Lower leg skin (tissue), 4 donors: ENCODE data around the gene KCNA2. TPM values are rescaled to one million over a fixed set of nuclear protein-coding genes. Genes with fewer than 3 reads are reported as not detected.

Experiments
- DNase-seq, 2 donors: peaks; one replicate each; pipeline ENCODE4 v3.0.0-alpha.2; 2019; ENCODE audit warnings: low spot score in 2 of 2
- H3K4me3 ChIP-seq: fragments of 200-600 bp; sonication (generic); 2 replicates; pipeline ENCODE4 v1.5.1; 2017; ENCODE audit warnings: mild to moderate bottlenecking, low read depth; ENCODE audit not compliant: poor library complexity, severe bottlenecking
- POLR2A ChIP-seq, 2 donors: fragments of 450-650 bp; IDR thresholded peaks; one replicate each; pipeline ENCODE4 v1.6.1; 2016 to 2017; ENCODE audit warnings: antibody characterized with exemption in 2 of 2, mild to moderate bottlenecking in 1 of 2, moderate library complexity in 1 of 2
- WGBS, 2 donors: methylation state at CpG; one replicate each; pipeline ENCODE4 v1.1.5; 2018; 5-methylcytosine and 5-hydroxymethylcytosine counted together
- intact Hi-C: fragments of 100-400 bp; cut with DNase I; formaldehyde crosslinking; loops from one replicate; pipeline ENCODE4 v1.15.0; 2023; ENCODE audit warnings: low total_unique reads
- total RNA-seq, 4 donors: library from RNA; depleted of rRNA; stranded (reverse); fragments of >200 nt; gene quantifications; one replicate each; pipeline ENCODE4 v1.1.0, GENCODE V29; 2016
- TF ChIP-seq, protein P1 (sequence below), 3 donors: fragments of 450-650 bp; IDR thresholded peaks; one replicate each; pipeline ENCODE4 v1.5.1; 2016; ENCODE audit warnings: antibody characterized with exemption in 3 of 3, mild to moderate bottlenecking in 3 of 3, moderate library complexity in 2 of 3

Gene KCNA2
- total RNA-seq, 4 donors from 2014 or later, result 0.65 to 0.88 TPM; not detected in 2

DNA sequence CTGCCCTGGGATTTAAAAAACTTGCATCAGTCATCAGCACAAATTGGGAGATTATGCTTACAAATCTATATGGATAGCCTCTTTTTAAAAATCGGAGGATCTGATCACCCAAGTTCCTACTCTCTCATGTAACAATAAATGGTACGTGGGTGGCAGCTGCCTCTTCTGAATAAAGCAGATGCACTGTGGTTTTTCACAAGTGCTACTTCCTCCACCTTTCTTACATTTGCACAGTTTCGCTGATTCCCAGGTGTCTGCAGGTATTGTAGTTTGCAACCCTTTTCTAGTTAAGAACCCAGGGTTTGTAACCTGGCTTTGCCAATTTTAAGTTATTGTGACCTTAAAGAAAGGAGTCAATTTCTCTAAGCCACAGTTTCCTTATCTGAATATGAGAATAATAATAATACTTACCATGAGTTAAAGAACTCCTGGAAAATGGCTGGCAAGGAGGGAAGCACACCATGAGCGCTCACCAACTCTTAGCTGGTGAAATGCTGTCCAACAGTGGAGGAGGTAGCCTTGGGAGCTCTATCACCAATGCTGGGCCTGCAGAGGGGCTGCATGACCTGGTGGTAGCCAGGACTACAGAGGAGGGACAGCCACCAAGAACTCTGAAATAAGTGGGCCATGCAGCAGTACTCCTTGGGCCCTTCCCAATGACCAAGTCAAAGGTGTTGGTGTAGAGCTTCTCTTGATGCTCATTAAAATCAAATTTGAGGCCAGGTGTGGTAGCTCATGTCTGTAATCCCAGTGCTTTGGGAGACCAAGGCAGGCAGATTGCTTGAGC lies 30.2 kb upstream of the KCNA2 start:
- intact Hi-C loops, result no loop called here
- TF ChIP-seq POLR2A (IDR thresholded peaks at IDR 0.05), result no peak
- TF ChIP-seq, protein P1, sequence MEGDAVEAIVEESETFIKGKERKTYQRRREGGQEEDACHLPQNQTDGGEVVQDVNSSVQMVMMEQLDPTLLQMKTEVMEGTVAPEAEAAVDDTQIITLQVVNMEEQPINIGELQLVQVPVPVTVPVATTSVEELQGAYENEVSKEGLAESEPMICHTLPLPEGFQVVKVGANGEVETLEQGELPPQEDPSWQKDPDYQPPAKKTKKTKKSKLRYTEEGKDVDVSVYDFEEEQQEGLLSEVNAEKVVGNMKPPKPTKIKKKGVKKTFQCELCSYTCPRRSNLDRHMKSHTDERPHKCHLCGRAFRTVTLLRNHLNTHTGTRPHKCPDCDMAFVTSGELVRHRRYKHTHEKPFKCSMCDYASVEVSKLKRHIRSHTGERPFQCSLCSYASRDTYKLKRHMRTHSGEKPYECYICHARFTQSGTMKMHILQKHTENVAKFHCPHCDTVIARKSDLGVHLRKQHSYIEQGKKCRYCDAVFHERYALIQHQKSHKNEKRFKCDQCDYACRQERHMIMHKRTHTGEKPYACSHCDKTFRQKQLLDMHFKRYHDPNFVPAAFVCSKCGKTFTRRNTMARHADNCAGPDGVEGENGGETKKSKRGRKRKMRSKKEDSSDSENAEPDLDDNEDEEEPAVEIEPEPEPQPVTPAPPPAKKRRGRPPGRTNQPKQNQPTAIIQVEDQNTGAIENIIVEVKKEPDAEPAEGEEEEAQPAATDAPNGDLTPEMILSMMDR (IDR thresholded peaks at IDR 0.05), result no peak
- WGBS, 2 donors, result 87 to 89% methylated on average over 4 of the region's 4 CpGs

DNA sequence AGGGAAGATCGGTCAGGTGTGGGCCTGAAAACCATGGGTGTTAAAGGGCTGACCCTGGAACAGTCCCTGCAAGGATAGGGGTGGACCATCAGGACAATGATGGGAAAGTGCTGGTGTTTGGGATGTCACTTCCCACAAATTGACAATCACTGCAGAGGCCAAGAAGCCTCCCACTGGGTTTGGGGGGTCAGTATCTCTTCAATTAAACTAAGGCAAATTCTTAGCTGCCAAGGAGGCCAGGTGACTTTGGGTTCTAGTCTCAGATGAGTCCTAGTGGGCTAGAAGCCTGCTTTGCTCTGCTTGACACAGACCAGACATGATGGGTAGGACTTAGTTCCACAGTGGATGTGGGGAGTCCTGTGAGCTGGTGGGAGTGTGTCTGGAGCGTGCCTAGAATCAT lies 29.3 kb upstream of the KCNA2 start:
- TF ChIP-seq, protein P1 (IDR thresholded peaks at IDR 0.05), result no peak
- TF ChIP-seq POLR2A (IDR thresholded peaks at IDR 0.05), result no peak

More for the DNA sequence above, 30.2 kb upstream of the KCNA2 start:
- no peak overlapping the region for H3K4me3 ChIP-seq
- no peak for DNase-seq

DNA sequence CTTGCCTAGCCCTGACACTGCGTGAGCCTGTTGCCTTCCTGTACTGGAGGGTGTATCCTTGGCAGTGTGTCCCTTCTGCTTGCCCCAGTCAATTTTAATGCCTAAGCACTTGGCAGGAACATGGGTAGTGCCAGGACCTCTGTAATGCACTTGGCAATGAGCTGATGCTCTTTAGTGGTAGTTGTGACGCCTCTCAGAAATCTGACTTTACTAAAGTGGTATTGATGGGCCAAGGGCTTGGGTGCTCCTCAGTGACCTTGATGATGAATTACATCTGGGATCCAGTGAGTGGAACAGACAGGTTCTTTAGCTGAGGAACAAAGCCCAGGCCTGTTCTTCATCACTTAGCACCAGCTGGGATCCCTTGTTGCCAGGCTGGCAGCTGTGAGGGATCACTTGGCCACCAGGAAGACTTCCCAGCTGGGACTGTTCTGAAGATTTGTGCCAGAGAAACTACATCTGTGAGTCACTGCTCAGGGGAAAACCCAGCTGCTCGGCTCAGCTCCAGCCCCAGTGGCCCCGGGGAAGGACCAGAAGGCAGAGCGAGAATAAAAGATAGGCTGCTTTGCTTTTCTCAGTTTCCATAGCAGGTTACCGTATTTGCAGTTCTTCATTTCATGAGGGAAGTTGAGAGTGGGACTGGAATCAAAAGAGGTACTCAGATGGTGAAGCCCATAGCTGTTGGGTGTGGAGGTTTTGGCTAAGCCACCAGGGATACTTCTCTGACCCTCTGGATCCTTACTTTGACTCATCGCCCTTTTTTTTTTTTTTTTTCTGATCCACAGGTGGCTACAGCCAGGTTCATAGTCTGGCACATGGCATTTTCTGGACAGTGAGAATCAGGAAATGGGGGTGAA lies 28.5 kb upstream of the KCNA2 start:
- DNase-seq, result peak; percentile 44 to 89
- intact Hi-C loops, result loop anchor here (5.0 kb wide), 1 partner anchor 143 kb away; no protein-coding TSS in a partner anchor
- TF ChIP-seq, protein P1 (IDR thresholded peaks at IDR 0.05), result no peak
- TF ChIP-seq POLR2A (IDR thresholded peaks at IDR 0.05), result no peak
- no peak overlapping the region for H3K4me3 ChIP-seq
- WGBS, 2 donors, result 12 to 18% methylated on average over 7 of the region's 7 CpGs

More for the DNA sequence above, 29.3 kb upstream of the KCNA2 start:
- no peak for DNase-seq
- WGBS, 2 donors, result 87 to 98% methylated on average over 2 of the region's 2 CpGs
- H3K4me3 ChIP-seq, result no peak overlapping the region
- intact Hi-C loops, result no loop called here

DNA sequence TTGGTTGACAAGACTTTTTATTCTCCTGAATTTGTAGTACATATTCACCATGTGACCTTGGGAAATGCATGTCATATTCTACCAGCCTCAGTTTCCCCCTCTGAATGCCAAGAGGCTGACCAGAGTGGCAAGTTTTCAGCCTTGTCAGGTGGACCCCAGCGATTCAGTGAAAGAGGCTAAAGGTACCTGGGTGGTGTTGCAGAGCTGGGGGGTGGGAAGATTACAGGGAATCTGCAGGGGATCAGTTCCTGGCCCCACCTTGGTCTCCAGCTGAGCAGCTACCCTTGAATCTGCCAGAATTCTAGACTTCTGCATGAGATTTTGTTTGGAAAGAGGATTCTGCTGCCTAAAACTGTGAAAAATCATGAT lies 27.9 kb upstream of the KCNA2 start:
- no peak for TF ChIP-seq POLR2A (IDR thresholded peaks at IDR 0.05)
- intact Hi-C loops, result loop anchor here (5.0 kb wide), 1 partner anchor 143 kb away; no protein-coding TSS in a partner anchor
- no peak overlapping the region for H3K4me3 ChIP-seq
- DNase-seq, result peak in 1 of 2 donors; percentile 42
- WGBS, 2 donors, result 80 to 83% methylated on average over 1 of the region's 1 CpG

DNA sequence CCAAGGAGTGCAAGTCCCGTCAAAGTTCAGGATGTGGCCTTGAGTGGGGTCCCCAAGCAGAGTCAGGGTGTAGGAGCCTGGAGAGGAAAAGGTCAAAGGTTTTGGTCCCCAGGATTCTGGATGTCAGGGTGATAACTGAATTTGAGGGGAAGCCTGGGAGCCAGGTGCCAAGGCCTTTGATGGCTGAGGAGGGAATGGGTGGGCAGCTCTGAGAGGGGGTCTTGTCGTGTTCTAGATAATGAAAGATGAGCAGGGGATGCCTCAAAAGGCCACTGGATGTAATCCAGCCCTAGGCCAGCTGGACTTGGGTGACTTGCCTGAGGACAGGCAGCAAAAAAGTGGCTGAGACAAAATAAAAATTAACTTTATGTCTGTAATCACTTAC lies 27.5 kb upstream of the KCNA2 start:
- 78 to 90% methylated on average over 2 of the region's 2 CpGs for WGBS, 2 donors
- DNase-seq, result peak in 1 of 2 donors; percentile 29
- intact Hi-C loops, result loop anchor here (5.0 kb wide), 1 partner anchor 144 kb away; no protein-coding TSS in a partner anchor
- H3K4me3 ChIP-seq, result no peak overlapping the region
- TF ChIP-seq, protein P1 (IDR thresholded peaks at IDR 0.05), result no peak
- TF ChIP-seq POLR2A (IDR thresholded peaks at IDR 0.05), result no peak
